Activated naive CD4-positive, alpha-beta T cell treated with anti-CD3 and anti-CD28 coated beads, Interleukin-2, amount 50 U/mL, for 16 hours (primary cell): ENCODE measurements around the gene HAUS2.
"Not testable (repeated sequence)": the region's sequence is repeated elsewhere in the genome, so short reads cannot be mapped to it uniquely, and the experiment has no call there.

Experiments
- DNase-seq: peaks from one replicate; pipeline ENCODE4 v3.0.0-alpha.2; 2020

HAUS2 gene

GRCh38 chr15:42548249-42549031, at the start of gene HAUS2, which contains the start of gene LRRC57:
TSS of gene HAUS2 (plus strand) at chr15:42548838. CDS start at chr15:42548873, 35 bp downstream.
TSS of gene LRRC57 (minus strand) at chr15:42548793. CDS start at chr15:42548434, 359 bp downstream.
- peak; percentile 87 for DNase-seq

GRCh38 chr15:42499858-42500609, 48.6 kb upstream of the HAUS2 start:
- DNase-seq: no peak

- no peak for DNase-seq
Observed at GRCh38 chr15:42502477-42502876, 46.2 kb upstream of the HAUS2 start.

- DNase-seq: no peak
Observed at GRCh38 chr15:42503825-42504224, 44.8 kb upstream of the HAUS2 start.

GRCh38 chr15:42504631-42505030, 44.0 kb upstream of the HAUS2 start:
- DNase-seq: no peak

GRCh38 chr15:42507514-42507913, 41.1 kb upstream of the HAUS2 start:
- no peak for DNase-seq

GRCh38 chr15:42508263-42508690, 40.4 kb upstream of the HAUS2 start:
- no peak for DNase-seq

GRCh38 chr15:42510258-42511006, 38.2 kb upstream of the HAUS2 start:
- no peak for DNase-seq

- no peak for DNase-seq
Observed at GRCh38 chr15:42511007-42511391, 37.6 kb upstream of the HAUS2 start.

- no peak for DNase-seq
Observed at GRCh38 chr15:42523331-42523730, 25.3 kb upstream of the HAUS2 start.

GRCh38 chr15:42528970-42529369, 19.7 kb upstream of the HAUS2 start:
- no peak for DNase-seq

GRCh38 chr15:42533246-42533645, 15.4 kb upstream of the HAUS2 start:
- DNase-seq: no peak

GRCh38 chr15:42544853-42545629, 3.6 kb upstream of the HAUS2 start:
- DNase-seq: no peak

GRCh38 chr15:42547918-42548248, 755 bp upstream of the HAUS2 start:
- no peak for DNase-seq

GRCh38 chr15:42549032-42549491, 424 bp downstream of the HAUS2 start:
- no peak for DNase-seq

- DNase-seq: no peak
Observed at GRCh38 chr15:42549741-42550392, 1.2 kb downstream of the HAUS2 start.

- no peak for DNase-seq
Observed at GRCh38 chr15:42553554-42553953, 4.9 kb downstream of the HAUS2 start.

GRCh38 chr15:42556550-42557207, 8.0 kb downstream of the HAUS2 start:
- not testable (repeated sequence) for DNase-seq

GRCh38 chr15:42558739-42559138, 10.1 kb downstream of the HAUS2 start:
- no peak for DNase-seq

GRCh38 chr15:42575188-42576039, 26.8 kb downstream of the HAUS2 start, which contains the start of gene STARD9:
TSS of gene STARD9 (plus strand) at chr15:42575606. CDS start at chr15:42575716, 110 bp downstream.
- DNase-seq: peak; percentile 96
